Muscle of back (tissue), 13 donors: ENCODE data around the gene PTRH2. TPM values are rescaled to one million over a fixed set of nuclear protein-coding genes. Genes with fewer than 3 reads are reported as not detected.
"Not testable (repeated sequence)": the region's sequence is repeated elsewhere in the genome, so short reads cannot be mapped to it uniquely, and the experiment has no call there.

ENCODE experiments used
- DNase-seq, 3 donors: peaks; one replicate each; pipeline versions ENCODE4 v3.0.0 to v3.0.0-alpha.2; 2013
- long read RNA-seq, 9 donors: transcript quantifications; one replicate each; lab custom pipeline, GENCODE V29; 2026
- polyA plus RNA-seq, 10 donors: library from polyadenylated mRNA; unstranded; fragments of 120-200 nt; gene quantifications; one replicate each; pipeline ENCODE4 v1.2.1, GENCODE V29; 2013; ENCODE audit not compliant: insufficient read length in 10 of 10

The PTRH2 gene
- polyA plus RNA-seq = 10 to 100 TPM; 14.9 to 18.8 (median 16.8) TPM
- long read RNA-seq, donor 1, full-length matches to known transcripts = 24 of 24 reads
- long read RNA-seq, donor 1, partial matches to known transcripts = 0 of 24 reads
- long read RNA-seq, donor 1, other reads (novel, unspliced or antisense) = 0 of 24 reads
- long read RNA-seq, donor 2, full-length matches to known transcripts = 16 of 31 reads
- long read RNA-seq, donor 2, partial matches to known transcripts = 10 of 31 reads
- long read RNA-seq, donor 2, other reads (novel, unspliced or antisense) = 5 of 31 reads
- long read RNA-seq, donor 3 = 0 reads
- long read RNA-seq, donor 4, full-length matches to known transcripts = 16 of 16 reads
- long read RNA-seq, donor 4, partial matches to known transcripts = 0 of 16 reads
- long read RNA-seq, donor 4, other reads (novel, unspliced or antisense) = 0 of 16 reads
- long read RNA-seq, donor 5, full-length matches to known transcripts = 29 of 29 reads
- long read RNA-seq, donor 5, partial matches to known transcripts = 0 of 29 reads
- long read RNA-seq, donor 5, other reads (novel, unspliced or antisense) = 0 of 29 reads
- long read RNA-seq, donor 6, full-length matches to known transcripts = 17 of 270 reads
- long read RNA-seq, donor 6, partial matches to known transcripts = 253 of 270 reads
- long read RNA-seq, donor 6, other reads (novel, unspliced or antisense) = 0 of 270 reads
- long read RNA-seq, donor 7, full-length matches to known transcripts = 7 of 44 reads
- long read RNA-seq, donor 7, partial matches to known transcripts = 27 of 44 reads
- long read RNA-seq, donor 7, other reads (novel, unspliced or antisense) = 10 of 44 reads
- long read RNA-seq, donor 8, full-length matches to known transcripts = 21 of 21 reads
- long read RNA-seq, donor 8, partial matches to known transcripts = 0 of 21 reads
- long read RNA-seq, donor 8, other reads (novel, unspliced or antisense) = 0 of 21 reads
- long read RNA-seq, donor 9, partial matches to known transcripts = 0 of 1 reads
- long read RNA-seq, donor 9, other reads (novel, unspliced or antisense) = 0 of 1 reads

DNA sequence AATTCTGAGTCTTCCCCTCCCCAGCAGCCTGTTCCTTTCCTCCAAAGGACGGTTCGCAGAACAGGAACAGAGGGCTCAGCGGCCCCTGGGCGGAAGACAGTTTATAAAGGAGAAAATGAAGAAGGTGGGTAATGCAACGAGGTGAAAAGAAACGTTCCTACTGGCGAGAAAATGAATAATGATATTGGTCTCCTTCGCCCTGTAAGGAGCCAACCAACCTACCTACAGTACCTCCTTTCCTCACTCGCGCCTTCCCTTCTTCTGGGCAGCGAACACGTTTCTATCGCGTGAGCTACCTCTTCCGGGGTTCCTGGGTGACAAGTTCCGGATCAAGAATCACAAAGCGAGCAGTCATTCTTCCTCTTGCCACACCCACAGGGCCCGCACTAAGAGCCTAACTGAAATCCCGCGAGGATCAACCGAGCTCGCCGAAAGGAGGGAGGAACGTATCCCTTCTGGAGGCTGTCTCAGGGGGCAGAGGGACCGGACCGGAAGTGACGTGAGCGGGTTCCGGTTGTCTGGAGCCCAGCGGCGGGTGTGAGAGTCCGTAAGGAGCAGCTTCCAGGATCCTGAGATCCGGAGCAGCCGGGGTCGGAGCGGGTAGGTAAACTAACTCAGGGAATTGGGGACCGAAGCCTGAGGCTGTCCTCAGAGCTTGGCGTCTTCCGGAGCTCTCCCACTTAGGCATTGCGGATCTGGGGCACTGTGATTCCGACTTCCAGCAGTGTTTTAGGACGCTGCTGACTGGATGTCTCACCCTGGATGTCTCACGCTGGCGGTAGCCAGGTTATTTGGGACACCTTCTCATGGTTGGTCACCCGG is at the start of gene PTRH2, which contains the start of gene VMP1:
PTRH2 (minus strand) TSS at position 282 of the 822 bp plus-strand sequence. CDS start 9,452 bp downstream, outside the sequence.
VMP1 (plus strand) TSS at position 506 of the 822 bp plus-strand sequence. CDS start 23,793 bp downstream, outside the sequence.
- peak; percentile 97 to 99 (median 98) for DNase-seq

DNA sequence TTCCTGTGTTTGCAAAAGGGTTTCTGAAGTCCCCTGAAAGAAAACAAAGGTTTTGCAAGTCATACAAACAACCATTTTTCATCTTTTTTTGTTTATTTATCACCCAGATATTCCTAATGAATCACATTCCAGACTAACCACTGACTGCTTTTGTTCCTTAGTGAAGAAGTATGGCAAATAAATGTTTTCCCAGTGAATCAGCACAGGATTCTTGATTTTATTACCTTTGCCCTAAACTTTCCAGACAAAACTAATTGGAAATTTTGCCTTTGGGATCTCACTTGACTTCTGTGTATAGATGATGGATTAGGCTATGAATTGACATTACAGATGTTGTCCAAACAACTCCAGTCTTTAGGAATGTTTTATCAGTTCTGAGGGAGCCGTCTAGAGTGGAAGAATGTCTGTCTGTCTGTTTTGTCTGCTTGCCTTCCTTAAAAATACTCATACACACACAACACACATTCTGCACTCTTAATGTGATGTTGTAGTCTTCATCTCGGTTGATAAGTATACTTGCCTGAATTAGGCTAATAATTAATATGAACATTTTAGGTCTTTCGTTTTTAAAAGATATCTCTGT is 49.1 kb upstream of the PTRH2 start:
- peak in 2 of 3 donors; percentile 48 to 88 for DNase-seq

DNA sequence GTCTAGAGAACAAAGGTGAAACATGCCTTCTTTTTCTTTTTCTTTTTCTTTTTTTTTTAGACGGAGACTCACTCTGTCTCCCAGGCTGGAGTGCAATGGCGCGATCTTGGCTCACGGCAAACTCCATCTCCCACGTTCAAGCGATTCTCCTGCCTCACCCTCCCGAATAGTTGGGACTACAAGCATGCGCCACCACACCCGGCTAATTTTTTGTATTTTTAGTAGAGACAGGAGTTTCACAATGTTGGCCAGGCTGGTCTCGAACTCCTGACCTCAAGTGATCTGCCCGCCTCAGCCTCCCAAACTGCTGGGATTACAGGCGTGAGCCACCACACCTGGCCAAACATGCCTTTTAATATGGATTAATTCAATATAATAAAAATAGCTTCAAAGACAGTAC is 47.8 kb upstream of the PTRH2 start:
- not testable (repeated sequence) for DNase-seq

DNA sequence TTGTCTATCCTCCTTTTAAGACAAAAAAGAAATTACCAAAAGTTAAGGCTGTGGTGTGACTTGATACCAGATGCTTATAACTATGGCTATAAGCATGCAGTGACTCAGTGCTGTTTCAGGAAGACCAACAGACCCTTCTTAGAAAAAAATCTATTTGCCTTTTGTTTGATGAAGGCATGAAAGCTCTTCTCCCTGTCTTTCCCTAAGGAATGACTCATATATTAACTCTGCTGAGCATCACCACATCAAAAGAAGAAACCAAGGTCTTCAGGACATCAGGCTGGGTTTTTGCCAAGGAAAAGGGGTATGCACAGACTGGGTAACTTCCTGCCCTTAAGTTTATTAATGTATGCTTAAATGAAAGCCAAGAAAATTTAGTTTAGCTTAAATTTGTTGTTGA is 47.3 kb upstream of the PTRH2 start:
- peak in 2 of 3 donors; percentile 25 to 95 for DNase-seq

DNA sequence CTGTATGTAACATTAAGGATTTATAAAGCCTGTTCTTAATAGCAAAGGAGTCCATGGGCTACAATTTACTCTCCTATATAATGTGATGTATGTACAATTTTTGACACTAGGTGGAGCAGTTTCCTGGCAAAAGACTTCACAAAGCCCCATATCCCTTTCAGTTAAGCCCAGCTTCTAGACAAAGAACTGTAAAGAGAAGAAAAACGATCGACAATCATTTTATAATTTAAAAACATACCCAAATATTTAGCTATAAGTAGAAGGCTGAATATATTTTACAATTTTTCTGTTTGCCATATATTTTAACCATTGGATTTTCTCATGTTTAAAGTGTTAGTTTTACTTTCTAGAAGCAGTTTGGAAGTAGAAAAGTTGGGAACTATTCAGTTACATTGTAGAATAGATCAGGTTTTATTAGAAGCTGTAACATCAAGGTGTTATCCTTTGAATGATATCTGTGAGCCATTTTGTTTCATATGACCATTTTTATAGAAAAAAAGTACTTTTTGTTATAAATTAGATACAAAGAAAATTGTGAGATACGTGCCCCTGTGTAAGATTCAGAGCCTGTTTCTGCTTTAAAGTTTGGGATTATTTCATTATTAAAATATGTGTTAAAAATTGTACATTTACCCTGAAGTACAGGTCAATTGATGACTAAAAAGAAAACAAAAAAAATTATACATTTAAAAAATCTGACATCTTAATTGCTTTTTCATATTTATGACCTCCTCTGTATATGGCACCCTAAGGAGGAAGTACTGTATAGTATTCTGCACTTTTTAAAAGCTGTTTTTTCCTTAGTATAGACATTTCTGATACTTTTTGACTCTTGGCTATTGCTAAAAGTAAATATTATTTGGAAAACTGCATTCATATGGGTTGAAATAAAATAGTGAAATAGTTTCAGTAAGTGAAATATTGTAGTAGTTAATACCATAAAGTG is 46.6 kb upstream of the PTRH2 start:
- peak; percentile 90 to 93 (median 91) for DNase-seq

DNA sequence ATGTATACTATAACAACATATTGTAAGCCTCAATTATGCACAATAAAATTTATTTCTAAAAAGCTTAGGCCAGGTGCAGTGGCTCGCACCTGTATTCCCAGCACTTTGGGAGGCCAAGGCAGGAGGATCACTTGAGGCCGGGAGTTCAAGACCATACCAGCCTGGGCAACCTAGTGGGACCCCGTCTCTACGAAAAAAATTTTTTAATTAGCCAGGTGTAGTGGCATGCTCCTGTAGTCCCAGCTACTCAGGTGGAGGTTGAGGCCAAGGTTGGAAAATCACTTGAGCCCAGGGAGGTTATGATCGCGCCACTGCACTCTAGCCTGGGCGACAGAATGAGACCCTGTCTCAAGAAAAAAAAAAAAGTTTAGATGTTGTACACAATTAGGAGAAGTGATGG is 45.7 kb upstream of the PTRH2 start:
- no peak for DNase-seq

DNA sequence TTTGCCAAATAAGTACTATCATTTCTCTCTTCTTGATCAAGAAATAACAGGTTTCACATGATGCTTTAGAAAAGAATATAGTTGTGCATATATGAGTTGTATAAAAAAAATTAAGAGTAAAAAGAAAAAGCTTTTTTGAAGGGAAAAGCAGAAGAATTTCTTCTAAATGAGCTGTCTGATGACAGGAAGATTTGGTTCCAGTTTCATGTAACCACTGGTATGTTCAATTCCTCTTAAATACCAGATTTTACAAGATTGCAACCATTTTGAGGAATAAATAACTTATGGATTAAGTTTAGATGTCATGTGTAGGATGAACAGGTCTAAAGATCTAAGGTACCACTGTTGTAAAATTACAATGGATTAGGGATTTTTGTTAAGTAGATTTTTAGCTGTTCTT is 45.2 kb upstream of the PTRH2 start:
- no peak for DNase-seq

DNA sequence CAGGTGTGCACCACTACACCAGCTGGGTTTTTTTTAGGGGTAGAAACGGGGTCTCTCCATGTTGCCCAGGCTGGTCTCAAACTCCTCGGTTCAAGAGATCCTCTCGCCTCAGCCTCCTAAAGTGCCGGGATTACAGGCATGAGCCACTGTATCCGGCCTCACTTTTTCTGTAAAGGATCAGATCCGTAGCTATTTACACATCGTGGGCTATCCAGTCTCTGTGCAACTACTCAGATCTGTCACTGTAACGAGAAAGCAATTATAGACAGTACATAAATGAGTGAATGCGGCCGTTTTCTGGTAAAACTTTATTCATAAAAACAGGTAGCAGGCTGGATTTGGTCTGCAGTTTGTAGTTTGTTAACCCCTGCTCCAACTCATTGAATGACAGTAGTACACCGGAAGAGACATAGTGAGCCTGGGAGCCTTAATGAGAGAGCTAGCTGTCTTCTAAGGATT is 44.8 kb upstream of the PTRH2 start:
- no peak for DNase-seq

DNA sequence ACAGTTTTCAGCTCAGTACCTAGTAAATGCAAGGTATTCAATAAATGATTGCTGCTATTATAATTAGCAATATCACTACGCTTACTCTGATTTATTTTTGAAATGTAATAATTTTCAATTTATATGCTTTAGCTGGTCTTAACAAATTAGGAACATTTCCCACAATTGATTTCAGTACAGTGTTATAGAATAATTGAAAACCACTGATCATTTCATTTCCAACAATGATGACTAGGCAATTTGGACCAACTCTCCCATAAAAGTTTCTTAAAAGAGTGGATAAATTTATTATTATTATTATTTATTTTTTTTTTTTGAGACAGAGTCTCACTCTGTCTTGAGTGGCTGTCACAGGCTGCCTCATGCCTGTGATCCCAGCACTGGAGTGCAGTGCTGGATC is 41.4 kb upstream of the PTRH2 start:
- DNase-seq = no peak

DNA sequence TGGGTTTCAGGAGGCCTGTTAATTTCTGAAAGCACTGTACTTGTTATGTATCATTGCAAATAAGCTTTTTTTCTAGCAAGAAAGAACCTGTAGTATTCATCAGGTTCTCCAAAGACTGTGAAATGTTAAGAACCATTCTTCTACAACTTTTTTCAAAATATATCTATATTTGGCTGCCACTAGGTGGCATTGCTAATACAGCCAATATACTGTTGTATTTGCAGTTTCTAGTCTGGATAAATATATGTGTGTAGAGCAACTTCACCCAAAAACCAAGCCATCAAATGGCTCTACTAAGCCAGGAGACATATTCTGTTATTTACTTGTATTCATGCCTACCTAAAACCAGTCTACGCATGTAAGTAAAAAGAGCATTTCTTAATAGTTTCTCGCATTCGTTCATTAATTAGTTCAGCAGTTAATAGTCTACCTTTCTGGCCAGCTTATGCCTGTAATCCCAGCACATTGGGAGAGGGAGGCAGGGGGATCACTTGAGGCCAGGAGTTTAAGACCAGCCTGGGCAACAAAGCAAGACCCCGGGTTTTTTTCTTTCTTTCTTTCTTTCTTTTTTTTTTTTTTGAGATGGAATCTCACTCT is 39.7 kb upstream of the PTRH2 start:
- DNase-seq = peak in 1 of 3 donors; percentile 59

DNA sequence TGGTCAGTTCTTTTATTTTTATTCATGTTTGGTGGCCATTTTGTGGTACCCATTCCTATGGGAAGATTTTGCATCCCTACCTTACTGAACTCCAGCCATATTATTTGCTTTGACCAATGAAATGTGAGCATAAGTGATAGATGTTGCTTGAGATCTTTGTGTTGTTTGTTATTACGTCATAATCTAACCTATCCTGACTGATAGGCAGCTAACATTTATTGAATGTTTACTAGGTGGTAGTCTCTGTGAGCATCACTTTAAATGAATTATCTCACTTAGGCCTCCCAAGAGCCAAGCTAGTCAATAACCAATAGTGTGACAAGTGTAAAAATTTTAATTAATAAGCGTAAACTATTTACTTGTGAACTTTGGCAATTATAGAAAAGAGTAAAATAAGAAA is 37.8 kb upstream of the PTRH2 start:
- DNase-seq = no peak

DNA sequence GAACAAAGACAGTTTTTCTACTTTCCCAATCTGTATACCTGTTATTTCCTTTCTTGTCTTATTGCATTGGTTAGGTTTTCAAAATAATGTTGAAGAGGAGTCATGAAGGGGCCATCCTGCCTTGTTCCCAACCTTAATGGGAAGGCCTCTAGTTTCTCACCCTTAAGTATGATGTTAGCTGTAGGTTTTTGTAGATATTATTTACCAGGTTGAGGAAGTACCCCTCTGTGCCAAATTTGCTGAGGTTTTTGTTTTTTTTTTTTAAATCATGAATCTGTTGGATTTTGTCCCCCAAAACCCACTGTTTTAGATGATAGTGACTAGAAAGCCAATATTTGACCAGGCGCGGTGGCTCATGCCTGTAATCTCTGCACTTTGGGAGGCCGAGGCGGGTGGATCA is 36.6 kb upstream of the PTRH2 start:
- DNase-seq = no peak

DNA sequence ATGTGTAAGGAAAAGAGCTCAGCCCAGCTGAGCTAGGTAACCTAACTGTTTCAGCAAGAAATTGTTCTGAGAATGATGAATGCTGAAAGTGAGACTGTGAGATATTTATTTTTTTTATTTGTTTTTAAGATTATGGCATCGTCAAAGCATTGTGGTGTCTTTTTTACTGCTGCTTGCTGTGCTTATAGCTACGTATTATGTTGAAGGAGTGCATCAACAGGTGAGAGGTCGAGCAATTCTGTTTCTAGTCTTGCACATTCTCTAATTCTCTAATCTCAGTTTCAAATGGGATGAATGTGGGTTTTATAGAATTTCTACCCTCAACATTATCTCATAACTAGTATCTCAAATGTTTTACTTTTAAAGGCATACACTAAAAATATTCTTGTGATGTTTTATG is 30.1 kb upstream of the PTRH2 start:
- DNase-seq = no peak

DNA sequence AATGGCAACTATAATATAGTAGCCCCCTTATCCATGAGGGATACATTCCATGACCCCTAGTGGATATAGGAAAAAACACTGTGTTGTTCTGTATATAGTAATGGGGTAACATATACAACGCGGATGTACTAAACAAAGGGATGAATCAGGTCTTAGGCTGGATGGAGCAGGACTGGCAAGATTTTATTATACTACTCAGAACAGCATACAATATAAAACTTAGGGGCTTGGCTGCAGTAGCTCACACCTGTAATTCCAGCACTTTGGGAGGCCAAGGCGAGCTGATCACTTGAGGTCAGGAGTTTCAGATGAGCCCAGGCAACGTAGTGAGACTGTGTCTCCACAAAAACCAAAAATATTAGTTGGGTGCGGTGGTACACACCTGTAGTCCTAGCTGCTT is 27.0 kb upstream of the PTRH2 start:
- DNase-seq = no peak

DNA sequence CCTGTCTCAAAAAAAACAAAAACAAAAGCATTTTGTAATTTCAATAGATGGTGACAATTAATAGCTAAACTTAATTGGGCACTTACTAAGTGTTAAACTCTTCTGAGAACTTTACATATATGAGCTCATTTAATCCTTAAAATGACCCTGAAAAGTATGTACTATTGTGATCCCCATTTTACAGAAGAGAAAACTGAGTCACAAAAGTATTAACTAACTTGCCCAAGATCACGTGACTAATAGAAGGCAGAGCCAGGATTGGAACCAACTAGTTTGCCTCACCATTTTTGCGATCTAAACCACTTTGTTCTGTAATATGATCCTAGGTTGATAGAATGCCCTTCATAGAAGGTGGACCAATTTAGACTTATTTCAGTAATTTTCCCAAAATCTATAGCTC is 26.5 kb upstream of the PTRH2 start:
- no peak for DNase-seq

DNA sequence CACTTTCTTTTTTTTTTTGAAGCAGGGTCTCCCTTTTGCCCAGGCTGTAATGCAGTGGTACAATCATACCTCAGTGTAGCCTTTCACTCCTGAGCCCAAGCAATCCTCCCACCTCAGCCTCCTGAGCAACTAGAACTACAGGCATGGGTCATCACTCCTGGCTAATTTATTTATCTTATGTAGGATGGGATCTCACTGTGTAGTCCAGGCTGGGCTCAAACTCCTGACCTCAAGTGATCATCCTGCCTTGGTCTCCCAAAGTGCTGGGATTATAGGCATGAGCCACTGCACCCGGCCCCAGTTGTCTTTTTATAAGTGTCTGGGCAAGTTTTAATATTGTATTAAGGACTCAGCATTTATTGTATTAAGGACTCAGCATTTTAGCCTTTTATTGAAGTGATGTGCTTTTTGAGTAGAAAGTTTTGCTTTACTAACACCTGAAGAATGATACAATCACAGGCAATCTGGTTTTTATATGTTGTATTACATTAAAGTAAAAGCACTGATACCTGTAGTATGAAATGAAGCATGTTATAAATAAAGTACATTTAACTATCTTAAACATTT is 23.1 kb upstream of the PTRH2 start:
- no peak for DNase-seq

DNA sequence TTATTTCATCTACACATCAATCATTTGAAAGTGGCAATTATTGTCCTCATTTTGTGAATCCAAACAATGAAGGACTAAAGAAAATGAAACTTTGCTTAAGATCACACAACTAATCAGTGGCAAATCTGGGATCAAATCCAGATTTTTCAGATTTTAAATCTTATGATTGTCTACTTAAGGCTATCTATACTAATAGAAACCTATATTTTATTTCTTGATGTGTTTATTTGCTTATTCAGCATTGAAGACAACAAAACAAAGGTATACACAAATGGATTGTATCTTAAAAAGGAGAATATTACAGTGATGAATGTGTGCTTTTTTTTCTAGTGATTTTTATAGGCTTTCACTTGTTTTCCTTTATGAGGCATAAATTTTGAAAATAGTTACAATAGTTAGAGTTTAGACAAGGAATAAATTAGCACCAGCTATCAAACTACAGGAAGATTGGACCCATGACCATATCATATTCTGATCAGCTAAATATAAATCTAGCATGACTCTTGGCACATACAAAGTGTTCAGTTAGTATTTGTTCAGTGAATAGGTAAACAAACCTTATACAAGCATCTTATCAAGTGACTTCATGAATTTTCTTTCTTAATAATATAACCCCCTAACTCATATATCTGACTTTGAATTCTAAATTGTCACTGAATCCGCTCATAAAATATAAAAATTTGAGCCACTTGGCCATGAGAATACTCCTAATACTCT is 20.7 kb upstream of the PTRH2 start:
- no peak for DNase-seq

DNA sequence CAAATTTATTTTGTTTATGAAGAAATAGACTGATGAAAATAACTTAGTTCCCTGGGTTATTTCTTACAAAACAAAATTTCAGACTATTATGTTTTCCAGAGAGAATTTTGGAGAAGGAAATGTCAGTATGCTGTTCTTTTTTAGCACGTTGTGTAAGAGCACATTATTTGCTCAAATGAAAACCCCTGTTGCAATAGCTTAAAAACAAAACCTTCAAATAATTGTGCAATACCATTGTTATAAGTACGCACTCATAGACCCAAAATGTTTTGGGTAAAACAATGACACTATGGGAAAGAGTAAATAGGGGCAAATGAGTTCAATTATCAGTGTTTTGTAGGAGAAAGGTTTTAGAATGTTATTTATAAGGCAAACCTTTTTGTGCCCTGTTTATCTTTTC is 18.5 kb upstream of the PTRH2 start:
- peak in 1 of 3 donors; percentile 18 for DNase-seq
